HG02884 (cell line): Measurements from ENCODE around the gene TRIO.

Source experiments
- ATAC-seq: cut with Tn5 transposase; IDR thresholded peaks from one replicate; pipeline ENCODE4 v1.9.1; 2021; ENCODE audit warnings: mild to moderate bottlenecking, moderate library complexity; ENCODE audit not compliant: unreplicated experiment

Gene TRIO

GRCh38 chr5:14281746-14282181, 138.6 kb downstream of the TRIO start:
- ATAC-seq, result peak; percentile 51

DNA sequence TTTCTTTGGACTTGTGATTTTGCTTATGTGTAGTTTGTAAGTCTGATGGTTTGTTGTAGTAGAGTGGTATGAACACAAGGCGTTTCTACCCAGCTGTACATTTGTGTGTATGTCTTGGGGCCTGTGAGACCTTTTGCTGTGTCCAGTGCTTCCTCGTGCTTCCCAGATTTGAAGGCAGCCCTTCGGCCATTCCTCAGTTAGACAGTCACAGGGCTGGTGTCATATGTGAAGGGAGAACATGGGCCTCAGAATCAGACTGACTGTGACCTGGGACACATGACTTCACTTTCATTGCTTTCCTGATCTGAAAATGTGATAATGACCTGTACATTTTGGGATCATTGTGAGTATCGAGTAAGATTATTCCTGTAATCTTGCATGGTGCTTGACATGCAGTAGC, 140.0 kb downstream of the TRIO start:
- ATAC-seq, result no peak

DNA sequence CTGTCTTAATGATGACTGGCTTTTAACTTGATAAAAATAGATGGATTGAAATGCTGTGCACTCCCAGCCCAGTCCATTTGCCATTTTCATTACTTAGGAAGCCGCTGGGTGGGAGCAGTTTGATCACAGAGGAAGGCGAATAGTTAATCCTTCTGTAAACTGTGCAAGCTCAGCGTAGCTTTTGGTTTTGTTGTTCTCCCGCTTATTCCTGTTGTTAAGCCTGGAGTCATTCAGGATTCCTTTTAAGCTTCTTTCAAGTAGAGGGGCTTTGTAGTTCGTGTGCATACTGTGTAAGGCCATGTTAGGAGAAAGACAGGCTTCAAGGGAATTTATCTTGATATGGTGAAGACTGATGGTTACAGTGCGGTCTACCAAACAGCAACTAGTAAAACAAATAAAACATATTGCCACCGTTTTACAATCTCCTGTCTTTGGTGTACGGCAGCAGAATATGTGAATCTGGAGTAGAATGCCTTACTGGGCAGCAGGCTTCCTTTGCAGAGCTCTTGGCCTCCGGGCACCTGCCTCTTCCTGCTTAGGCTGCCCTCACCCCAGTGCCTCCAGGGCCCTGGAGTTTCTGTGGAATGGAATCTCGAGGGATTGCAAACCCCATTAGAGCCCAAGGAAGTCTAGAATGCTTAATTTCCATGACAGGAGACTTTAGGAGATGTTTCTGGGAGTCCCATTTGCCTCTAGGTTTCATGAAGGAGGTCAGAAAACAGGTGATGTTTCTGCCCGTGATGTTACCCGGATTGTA, 141.4 kb downstream of the TRIO start:
- ATAC-seq, result no peak

- no peak for ATAC-seq
Observed at GRCh38 chr5:14286007-14286406, 142.9 kb downstream of the TRIO start.

GRCh38 chr5:14286574-14287421, 143.7 kb downstream of the TRIO start:
- peak; percentile 89 for ATAC-seq

DNA sequence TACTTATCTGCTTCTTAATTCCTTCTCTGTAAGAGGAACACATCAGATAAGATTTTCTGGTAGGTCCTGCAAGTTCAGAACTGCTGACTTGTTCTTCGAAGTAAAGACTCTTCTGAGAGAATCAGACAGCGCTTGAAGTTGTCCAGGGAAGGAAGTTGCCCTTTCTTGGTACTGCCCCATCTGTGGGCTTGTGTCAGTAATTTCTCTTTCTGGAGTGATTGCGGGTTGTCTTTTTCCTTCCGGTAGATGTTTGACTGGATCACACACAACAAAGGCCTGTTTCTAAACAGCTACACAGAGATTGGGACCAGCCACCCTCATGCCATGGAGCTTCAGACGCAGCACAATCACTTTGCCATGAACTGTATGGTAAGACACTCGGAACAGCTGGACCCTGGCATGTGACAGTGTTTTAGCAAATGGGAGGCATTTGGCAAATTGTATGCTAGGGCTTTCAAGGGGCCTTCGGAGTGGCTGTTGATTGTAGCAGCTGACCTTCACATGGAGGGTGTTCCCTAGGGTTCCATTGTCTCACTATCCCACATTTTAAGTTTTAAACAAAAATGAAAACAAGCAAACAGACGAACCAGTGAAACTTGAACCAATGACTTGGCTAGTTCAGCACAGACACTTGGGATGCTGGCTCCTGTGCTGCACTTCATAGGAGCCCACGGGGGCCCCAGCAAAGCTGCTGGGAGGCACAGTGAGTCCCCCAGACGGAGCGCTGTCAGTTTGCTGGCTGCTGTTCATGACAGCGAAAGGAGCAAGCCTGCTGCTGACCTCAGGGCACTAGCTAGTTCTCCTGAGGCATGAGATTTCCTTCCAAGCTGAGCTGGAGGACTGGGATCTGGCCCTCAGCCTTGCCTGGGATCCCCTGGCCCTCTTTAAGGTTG, 149.9 kb downstream of the TRIO start:
- ATAC-seq, result no peak

- ATAC-seq, result no peak
Observed at GRCh38 chr5:14295610-14296009, 152.5 kb downstream of the TRIO start.

GRCh38 chr5:14296533-14297331, 153.6 kb downstream of the TRIO start:
- no peak for ATAC-seq

DNA sequence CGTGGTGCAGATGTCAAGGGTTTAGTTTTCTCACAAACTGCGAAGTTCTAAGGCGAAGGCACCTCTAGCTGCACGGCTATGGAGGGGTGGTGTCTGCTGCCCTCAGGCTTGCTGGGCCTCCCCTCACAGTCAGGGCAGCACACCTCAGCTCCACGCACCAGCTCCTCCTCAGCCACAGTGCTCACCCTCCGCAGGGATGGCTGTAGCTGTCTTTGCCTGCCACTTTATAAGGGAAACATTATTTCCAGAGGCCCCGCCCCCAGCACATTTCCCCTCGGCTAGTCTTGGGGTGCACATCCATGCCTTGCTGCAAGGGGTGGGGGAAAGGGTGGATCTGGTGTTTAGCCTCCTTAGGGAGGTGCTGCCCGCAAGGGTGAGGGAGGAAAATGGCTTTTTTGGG, 154.6 kb downstream of the TRIO start:
- ATAC-seq, result no peak

GRCh38 chr5:14298126-14298847, 155.1 kb downstream of the TRIO start:
- no peak for ATAC-seq

- no peak for ATAC-seq
Observed at GRCh38 chr5:14299666-14300065, 156.5 kb downstream of the TRIO start.

DNA sequence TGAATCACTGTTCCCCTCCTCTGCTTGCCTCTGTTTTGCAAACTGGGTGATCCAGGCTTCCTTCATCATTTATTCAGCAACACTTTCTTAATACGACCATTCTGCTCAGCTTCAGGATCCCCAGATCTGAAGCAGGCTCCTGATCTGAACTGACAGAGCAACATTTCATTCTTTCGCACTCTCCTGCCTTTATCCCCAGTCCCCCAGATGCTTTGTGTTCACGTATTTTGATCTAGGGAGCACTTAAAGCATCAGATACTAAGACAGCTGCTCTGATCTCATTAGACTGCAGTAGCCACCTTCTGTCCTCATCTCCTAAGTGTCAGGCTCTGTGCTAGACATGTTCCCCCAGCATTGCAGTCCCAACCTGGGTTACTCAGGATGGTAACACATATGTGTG, 158.0 kb downstream of the TRIO start:
- ATAC-seq, result no peak

DNA sequence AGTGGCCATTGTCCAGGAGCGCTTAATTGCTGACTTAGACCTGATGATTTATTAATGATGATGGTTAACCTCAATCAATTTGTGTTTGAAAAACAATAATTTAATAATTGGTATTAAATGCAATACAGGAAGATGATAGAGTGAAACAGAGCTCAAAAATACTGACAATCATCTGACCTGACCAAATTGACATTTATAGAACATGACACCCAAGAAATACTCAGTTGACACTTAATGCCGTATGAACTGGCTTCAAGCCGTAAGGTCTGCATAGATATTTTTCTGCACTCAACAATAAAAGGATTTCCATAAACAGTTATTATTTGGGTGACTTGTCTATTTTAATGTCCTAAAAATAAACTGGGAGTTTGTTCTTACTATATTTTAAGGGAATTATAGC, 159.2 kb downstream of the TRIO start:
- ATAC-seq, result no peak

GRCh38 chr5:14305045-14305444, 161.9 kb downstream of the TRIO start:
- no peak for ATAC-seq

DNA sequence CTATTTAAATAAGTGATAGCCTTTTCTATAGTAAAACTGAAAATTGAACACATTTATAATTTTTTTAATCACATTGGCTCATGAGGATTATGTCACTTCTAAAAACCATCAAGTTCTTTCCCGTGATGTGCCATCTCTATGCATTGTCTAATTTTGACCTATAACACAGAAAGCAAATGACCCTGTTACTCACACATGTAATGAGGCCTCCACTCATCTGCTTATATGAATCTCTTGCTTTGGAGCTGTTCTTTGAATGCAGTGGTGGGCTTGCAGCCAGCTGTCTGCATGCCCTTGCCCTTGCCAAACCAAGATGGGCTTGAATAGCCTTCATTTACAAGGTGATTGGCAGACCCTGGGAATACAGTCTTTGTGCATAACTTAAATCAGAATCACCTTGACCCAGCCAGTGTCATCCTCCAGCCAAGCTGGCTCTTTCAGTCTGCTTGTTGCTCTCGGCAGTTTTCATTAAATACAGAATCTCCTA, 163.2 kb downstream of the TRIO start:
- no peak for ATAC-seq

GRCh38 chr5:14308384-14309154, 165.4 kb downstream of the TRIO start:
- ATAC-seq, result no peak

DNA sequence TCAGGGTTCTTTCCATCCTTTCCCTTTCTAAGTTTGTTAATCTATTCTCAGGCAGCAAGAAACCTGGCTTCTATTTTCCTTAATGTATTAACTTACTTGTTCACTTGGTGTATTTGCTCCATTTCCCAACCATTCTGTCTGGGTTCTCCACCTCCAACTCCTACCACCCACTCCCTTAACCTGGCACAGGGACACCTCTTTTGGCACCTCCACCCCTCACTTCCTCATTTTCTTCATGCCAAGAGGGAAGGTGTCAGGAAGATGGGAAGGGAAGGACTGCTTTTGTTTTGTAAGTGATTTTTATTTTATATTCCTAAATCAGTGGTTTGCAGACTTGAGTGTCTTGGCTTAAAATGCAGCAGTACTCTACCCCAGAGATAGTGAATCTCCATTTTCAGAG, 166.1 kb downstream of the TRIO start:
- no peak for ATAC-seq

- no peak for ATAC-seq
Observed at GRCh38 chr5:14309878-14310531, 166.9 kb downstream of the TRIO start.
